ENCODE measurements around the gene LEUTX. TPM values are rescaled to one million over a fixed set of nuclear protein-coding genes. Genes with fewer than 3 reads are reported as not detected.
"Not testable (repeated sequence)": the region's sequence is repeated elsewhere in the genome, so short reads cannot be mapped to it uniquely, and the experiment has no call there.

LEUTX gene
- total RNA-seq, 1 donor from 2014 or later: not detected

GRCh38 chr19:39780894-39781293 is 2.2 kb downstream of the LEUTX start:
- no peak for DNase-seq (ENCODE audit: low spot score)

DNA sequence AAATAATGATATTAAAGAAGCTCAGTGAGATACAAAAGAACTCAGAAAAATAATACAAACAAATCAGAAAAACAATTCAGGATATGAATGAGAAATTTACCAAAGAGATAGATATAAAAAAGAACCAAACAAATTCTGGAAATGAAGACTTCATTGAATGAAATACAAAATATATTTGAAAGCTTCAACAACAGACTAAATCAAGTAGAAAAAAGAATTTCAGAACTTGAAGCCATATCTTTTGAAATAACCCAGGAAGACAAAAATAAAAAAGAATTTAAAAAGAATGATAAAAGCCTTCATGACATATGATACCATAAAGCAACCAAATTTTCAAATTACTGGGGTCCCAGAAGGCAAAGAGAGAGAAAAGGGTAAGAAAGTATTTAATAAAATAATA is 9.6 kb downstream of the LEUTX start:
- no peak for DNase-seq (ENCODE audit: low spot score)

DNA sequence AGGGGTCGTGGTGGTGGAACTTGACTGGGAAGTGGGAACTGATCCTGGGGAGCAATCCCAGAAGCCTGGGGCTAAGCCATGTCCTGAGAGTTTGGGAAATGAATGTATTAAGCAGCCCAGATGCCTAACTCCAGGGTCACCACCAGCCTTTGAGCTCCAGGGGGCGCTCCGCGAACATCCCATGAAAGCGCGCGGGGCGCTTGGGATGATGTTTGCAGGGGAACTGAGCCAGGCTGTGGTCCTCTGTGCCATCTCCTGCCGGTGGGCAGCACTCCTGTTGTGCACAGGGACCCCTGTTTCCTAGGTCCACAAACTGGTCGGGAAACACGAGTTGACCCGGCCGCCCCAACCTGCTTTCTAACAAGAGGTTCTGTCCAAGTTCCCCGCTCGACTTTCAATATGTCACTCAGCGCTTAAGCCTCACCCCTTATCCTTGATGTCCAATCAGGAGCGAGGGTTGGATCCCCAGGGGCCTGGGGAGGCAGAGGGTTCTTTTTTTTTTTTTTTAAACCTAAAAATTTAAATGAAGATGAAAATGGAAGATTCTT is 14.4 kb downstream of the LEUTX start:
- DNase-seq (ENCODE audit: low spot score): peak; percentile 72

DNA sequence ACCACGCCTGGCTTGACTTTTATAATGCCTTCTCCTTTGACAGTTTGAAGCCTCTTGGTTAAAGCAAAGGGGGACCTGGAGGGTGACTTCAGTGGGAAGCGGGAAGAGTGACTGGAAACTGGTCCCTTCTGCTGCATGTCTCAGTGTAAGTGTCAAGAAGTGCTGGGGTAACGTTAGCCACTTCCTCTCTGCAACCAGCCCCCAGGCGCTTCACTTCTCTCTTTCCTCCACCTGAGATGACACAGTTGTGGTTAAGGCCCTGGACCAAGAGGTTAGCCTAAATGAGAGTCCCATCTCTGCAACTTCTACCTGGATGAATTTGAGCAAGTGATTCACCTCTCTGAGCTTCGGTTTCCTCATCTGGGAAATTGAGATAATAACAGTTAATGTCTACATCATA is 16.3 kb downstream of the LEUTX start:
- no peak for DNase-seq (ENCODE audit: low spot score)

GRCh38 chr19:39796000-39796498 is 17.4 kb downstream of the LEUTX start:
- no peak for DNase-seq (ENCODE audit: low spot score)

DNA sequence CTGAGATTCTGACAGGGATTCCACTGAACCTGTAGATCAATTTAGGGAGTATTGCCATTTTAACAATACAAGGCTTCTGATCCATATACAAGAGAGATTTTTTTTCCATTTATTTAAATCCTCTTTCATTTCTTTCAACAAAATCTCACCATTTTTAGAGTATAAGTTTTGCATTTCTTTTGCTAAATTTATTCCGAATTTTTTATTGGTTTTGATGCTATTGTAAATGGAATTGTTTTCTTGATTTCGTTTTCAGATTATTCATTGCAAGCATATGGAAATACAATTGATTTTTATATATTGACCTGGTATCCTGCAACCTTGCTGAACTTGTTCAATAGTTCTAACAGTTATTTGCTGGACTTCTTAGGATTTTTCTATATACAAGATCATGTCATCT is 18.4 kb downstream of the LEUTX start:
- no peak for DNase-seq (ENCODE audit: low spot score)

DNA sequence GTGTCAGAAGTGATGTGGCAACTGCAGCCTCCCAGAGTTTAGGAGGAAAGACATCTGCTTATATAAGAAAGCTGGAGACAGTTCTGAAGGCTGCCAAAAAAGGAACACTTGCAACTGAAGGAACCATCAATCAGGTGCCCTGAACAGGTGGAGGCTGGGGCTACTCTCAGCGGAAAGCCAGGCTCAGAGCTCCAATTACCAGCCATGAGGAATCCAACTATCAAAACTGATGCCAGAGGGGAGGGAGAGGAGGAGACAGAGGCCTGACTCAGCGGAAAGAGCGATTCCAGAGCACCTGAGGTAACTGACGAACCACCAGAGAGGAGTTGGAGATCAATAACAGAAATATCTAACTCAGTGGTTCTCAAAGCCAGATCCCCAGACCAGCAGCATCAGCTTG is 24.3 kb downstream of the LEUTX start:
- no peak for DNase-seq (ENCODE audit: low spot score)

DNA sequence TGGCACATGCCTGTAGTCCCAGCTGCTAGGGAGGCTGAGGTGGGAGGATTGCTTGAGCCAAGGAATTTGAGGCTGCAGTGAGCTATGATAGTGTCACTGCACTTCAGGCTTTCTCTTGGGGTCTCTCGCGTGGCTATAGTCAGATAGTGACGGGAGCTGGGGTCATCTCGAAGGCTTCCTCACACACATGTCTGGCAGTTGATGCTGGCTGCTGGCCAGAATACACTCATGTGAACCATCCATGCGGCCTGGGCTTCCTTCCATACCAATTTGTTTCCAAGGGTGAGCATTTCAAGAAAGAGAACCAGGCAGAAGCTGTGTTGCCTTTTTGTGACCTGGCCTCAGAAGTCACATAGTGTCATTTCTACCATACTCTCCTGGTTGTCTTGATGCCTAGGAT is 26.4 kb downstream of the LEUTX start:
- no peak for DNase-seq (ENCODE audit: low spot score)

- no peak for DNase-seq (ENCODE audit: low spot score)
These were observed 29.3 kb downstream of the LEUTX start for GRCh38 chr19:39807846-39808364.

GRCh38 chr19:39808688-39809087 is 30.0 kb downstream of the LEUTX start:
- not testable (repeated sequence) for DNase-seq (ENCODE audit: low spot score)

- DNase-seq (ENCODE audit: low spot score): no peak
These were observed 30.7 kb downstream of the LEUTX start for GRCh38 chr19:39809368-39809767.

DNA sequence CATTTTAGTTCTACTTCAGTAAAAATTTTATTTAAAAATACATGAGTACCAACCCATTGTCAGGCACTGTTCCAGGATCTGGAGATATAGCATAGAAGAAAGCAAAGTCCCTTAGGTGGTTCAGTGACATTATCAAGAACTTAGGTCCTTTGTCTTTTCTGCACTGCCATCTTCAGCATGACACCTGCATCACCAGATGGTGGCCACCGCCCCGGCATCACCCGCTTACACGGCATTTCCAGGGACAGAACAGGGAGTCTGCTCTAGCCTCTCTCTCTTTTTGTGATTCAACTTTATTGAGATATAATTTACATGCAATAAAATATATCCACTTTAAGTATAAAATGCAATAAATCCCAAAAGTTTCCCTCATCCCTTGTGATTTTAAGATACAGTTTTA is 31.8 kb downstream of the LEUTX start:
- no peak for DNase-seq (ENCODE audit: low spot score)

GRCh38 chr19:39811064-39811463 is 32.4 kb downstream of the LEUTX start:
- no peak for DNase-seq (ENCODE audit: low spot score)

GRCh38 chr19:39813264-39813993 is 34.8 kb downstream of the LEUTX start:
- DNase-seq (ENCODE audit: low spot score): no peak

GRCh38 chr19:39814111-39814510 is 35.5 kb downstream of the LEUTX start:
- DNase-seq (ENCODE audit: low spot score): not testable (repeated sequence)

GRCh38 chr19:39814595-39814994 is 35.9 kb downstream of the LEUTX start:
- no peak for DNase-seq (ENCODE audit: low spot score)

- DNase-seq (ENCODE audit: low spot score): no peak
These were observed 37.8 kb downstream of the LEUTX start for GRCh38 chr19:39816287-39817048.

DNA sequence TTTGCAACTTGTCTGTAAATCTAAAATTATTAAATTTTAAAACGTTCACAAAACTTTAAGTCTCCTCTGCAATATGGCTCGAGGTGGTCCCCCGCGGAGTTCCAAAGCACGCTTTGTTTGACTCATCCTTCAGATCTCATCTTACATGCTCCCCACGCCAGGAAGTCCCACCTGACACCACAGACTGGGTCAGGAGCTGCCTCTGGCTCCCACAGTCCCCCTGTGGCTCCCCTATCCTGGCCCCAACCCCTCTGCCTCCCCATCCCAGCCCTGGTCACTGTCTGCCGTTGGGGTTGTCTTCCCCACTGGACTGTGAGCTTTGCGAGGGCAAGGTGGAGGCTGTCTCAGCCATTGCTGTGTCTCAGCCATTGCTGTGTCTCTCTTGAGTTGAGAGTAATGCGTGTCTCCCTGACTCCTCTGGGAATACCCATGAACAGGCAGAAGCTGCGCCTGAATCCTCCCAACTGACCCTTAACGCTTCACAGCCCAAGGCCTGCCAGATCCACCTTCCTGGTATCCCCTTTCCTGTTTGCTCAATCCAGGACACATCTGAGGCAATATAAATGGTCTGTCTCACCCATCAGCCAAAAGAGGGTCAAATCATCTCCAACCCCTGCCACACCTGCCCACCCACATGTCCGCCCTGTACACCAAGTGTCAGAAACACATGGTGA is 39.4 kb downstream of the LEUTX start:
- no peak for DNase-seq (ENCODE audit: low spot score)

DNA sequence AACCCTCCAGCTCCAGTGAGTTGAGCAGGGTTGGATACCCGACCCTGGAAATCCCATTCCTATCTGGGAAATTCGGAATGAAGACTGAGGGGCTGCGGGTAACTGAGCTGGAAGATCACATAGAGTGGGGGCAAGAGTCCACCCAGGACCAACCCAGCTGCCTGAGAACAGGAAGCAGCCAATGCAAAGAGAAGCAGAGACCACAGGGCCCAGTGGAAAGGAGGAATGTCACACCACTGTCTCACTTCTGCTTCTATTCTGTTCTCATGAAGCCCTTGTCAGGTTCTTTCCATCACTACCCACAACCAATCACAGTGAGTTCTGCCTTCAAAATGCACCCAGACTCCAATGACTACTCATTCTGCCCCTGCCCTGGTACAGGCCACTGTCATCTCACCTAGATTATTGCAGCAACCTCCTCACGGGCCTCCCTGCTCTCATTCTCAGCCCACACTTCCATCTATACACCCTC is 40.0 kb downstream of the LEUTX start:
- DNase-seq (ENCODE audit: low spot score): no peak

GRCh38 chr19:39819786-39820185 is 41.1 kb downstream of the LEUTX start:
- DNase-seq (ENCODE audit: low spot score): no peak

DNA sequence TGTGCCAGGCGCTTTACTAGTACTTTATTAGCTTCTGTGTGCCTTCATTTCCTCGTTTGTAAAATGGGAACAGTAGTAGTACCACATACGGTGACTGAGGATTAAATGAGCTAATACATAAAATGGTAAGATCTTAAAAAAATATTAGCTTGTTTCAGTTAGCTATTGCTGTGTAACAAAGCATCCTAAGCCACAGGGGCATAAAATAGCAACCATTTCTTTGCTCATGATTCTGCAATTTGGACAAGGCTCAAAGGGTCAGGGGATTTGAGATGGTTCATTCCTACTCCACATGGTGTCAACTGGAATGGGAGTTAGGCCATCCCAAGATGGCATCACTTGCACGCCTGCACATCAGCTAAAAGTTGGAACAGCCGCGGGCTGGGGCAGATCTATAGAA is 42.0 kb downstream of the LEUTX start:
- no peak for DNase-seq (ENCODE audit: low spot score)

DNA sequence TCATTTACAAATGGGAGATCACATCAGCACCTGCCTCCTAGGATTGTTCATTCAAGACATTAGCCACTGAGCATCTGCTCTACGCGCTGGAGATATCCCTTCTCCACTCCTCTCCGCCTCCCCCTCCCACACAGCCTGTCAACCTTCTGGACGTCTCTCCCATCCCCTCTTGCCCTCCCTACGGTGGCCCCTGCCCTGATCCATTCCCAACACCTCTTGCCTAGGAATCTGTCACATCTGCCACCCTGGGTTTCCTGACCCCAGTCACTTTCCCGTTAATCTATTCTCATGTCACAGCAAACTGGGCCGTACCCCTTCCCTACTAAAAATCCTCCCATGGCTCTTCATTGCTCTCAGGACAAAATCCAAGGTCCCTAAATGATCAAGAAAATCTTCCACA is 45.0 kb downstream of the LEUTX start:
- DNase-seq (ENCODE audit: low spot score): no peak

Measured in mucosa of gallbladder (tissue), 1 donor.